ENCODE results near the gene STARD10. TPM values are rescaled to one million over a fixed set of nuclear protein-coding genes. Genes with fewer than 3 reads are reported as not detected.

STARD10 gene
- total RNA-seq, 1 experiment from 2014 or later = 10.8 TPM

DNA sequence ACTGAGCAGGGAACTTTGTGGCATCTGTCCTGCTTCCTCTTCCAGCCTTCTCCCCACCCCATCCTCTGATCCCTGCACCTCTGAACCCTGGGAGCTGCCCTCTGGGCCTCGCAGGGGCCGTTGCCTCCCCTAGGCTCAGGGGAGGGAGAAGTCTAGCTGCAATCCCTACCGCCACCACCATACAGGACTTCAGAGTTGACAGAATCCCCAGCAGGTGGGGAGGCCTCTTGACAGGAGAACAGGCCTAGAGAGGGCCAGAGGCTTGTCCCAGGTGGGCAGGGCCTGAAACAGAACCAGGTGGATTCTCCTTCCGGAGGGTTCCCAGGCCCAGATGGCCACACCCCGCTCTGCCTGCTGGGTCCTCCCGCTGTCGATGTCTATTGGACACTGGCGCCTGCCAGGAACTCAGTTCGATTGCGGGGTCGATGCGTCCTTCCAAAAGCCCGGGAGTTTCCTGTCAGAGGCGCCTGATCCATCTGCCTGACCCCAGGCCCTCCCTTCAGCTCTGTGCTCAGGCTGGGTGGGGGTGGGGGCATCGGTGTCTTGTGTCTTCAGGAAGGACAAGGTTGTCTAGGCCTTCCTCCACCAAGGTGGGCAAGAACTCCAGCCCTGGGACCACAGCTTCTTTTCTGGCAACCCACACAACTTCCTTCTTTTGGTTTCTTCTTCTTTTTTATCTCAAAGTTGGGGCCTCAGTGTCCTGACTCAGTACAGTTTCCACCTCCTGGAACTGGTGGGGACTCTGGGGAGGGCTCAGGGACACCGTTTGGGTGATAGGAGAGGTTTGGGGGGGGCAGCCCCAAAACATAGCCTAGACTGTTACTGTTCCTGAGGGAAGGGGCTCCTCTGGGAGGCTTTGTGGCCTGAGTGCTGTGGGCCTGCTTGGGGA is 6.4 kb downstream of the STARD10 start:
- Histone ChIP-seq H3K4me3 (no peak overlapping the region), H3K27ac (no peak overlapping the region), H3K9me3 (replicated peaks) (no peaks in the 10 kb centered on the region), H3K36me3 (no peaks in the 10 kb centered on the region), H3K27me3 (replicated peaks) (no peaks in the 10 kb centered on the region), H3K4me1 (replicated peaks) (peaks cover 6% of the 10 kb centered on the region; the same call in 1 of the 2 replicates)
- no peak for DNase-seq (ENCODE audit: low read depth in 1 of 2, low spot score in 2 of 2)

GRCh38 chr11:72786305-72787215 is 7.3 kb downstream of the STARD10 start:
- peaks cover 6% of the 10 kb centered on the region; the same call in 1 of the 2 replicates for H3K4me1 ChIP-seq (replicated peaks)
- no peaks in the 10 kb centered on the region for H3K36me3 ChIP-seq
- no peaks in the 10 kb centered on the region for H3K9me3 ChIP-seq (replicated peaks)
- no peak overlapping the region for H3K27ac ChIP-seq
- DNase-seq (ENCODE audit: low read depth in 1 of 2, low spot score in 2 of 2) = no peak
- H3K4me3 ChIP-seq = no peak overlapping the region
- H3K27me3 ChIP-seq (replicated peaks) = no peaks in the 10 kb centered on the region

DNA sequence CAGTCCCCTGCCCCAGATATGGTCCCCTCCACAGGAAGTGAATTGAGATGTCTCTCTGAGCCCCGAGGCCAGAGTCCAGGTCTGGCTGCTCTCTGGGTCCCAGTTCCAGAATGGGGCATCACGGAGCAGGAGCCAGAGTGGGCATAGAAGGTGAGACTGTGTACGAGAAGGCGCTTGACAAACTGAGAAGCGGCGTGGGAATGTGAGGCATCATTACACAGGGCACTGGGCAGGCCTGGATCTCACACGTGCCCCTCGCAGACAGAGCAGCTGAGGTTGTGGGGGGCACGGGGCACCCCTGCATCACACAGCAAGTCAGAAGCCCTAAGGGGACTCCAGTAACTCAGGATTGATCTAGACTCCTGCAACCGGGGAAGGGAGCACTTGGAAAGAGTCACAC is 9.2 kb downstream of the STARD10 start:
- Histone ChIP-seq H3K27me3 (replicated peaks) (no peaks in the 10 kb centered on the region), H3K27ac (no peak overlapping the region), H3K9me3 (replicated peaks) (no peaks in the 10 kb centered on the region), H3K4me3 (no peak overlapping the region), H3K4me1 (replicated peaks) (peaks cover 2% of the 10 kb centered on the region; the same call in 1 of the 2 replicates), H3K36me3 (no peaks in the 10 kb centered on the region)
- DNase-seq (ENCODE audit: low read depth in 1 of 2, low spot score in 2 of 2) = no peak

DNA sequence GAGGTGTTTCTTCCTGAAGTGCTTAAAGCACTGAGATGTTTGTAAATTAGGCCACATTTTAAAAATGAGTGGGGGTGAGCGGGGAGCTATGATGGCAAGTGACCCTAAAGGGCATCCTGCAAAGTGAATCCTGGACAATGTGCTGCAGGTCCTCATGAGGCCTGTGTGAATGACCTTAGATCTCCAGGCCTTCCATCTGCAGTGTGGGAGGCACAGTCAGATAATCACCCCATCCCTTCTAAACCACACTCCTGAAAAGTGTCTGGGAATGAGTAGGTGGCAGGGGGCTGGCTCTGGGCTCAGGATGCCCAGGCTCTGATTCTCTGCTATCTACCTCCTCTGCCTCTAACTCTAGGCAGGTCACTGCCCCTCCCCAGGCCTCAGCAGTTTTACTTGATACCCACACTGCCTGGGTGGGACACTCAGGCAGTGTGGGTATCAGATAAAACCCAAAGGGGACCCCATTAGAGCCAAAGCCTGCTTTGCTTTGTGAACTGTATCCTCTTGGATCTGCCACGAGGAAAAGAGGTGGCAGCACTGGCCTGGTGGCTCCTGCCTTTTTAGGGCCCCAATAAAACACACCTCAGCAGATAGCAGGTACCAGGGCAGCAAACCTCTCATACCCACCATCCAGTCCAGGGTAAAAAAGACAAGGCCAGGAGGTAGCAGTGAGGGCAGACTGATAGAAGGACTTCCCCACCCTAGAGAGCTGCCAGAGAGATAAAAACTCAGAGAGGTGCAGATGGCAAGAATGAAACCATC is 10.5 kb downstream of the STARD10 start:
- Histone ChIP-seq H3K9me3 (replicated peaks) (no peaks in the 10 kb centered on the region), H3K4me3 (no peak overlapping the region), H3K27me3 (replicated peaks) (no peaks in the 10 kb centered on the region), H3K4me1 (replicated peaks) (no peaks in the 10 kb centered on the region), H3K27ac (no peak overlapping the region), H3K36me3 (no peaks in the 10 kb centered on the region)
- no peak for DNase-seq (ENCODE audit: low read depth in 1 of 2, low spot score in 2 of 2)

DNA sequence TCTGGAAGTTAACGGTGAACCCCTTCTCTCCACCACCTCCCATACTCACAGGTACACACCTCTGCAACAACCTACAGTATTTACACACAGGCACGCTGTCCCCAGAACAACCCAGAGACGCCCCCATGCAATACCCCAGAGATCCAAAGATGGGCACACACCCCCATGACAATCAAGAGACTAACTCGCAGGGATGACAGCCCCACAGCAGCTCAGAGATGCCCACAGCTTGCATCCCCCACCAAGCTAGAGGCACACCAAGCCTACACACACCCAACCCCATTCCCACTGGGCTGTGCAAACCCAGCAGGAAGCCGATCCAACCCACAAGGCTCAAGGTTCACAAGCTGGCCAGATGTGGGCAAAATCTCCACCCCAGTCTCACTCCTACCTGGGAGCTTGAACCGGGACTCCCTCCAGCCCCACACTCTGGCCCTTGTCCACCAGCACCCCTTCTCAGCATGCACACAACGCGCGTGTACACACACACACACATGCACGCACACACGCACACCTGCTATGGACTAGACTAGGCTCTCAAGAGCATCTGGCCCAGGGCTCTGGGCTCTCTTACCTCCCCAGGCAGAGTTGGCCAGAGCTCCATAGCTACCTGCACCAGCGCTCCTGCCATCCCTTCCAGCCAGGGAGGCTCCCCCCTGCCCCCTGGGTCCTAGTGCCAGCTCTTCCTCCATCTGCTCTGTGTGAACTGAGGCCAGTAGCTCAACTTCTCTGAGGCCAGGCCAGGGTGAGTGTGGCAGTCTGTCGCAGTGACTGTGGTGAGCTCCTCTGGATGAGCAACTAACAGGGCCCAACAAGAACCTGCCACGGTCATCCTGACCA is 11.5 kb downstream of the STARD10 start:
- Histone ChIP-seq H3K9me3 (replicated peaks) (no peaks in the 10 kb centered on the region), H3K4me1 (replicated peaks) (no peaks in the 10 kb centered on the region), H3K36me3 (no peaks in the 10 kb centered on the region), H3K27ac (no peak overlapping the region), H3K4me3 (no peak overlapping the region; the same call in 1 of the 2 replicates), H3K27me3 (replicated peaks) (no peaks in the 10 kb centered on the region)
- DNase-seq (ENCODE audit: low read depth in 1 of 2, low spot score in 2 of 2) = no peak

- H3K4me1 ChIP-seq (replicated peaks) = no peaks in the 10 kb centered on the region
- peak overlapping the region; percentile 35 for H3K4me3 ChIP-seq
- H3K9me3 ChIP-seq (replicated peaks) = no peaks in the 10 kb centered on the region
- no peaks in the 10 kb centered on the region for H3K36me3 ChIP-seq
- H3K27ac ChIP-seq = no peak overlapping the region
- no peaks in the 10 kb centered on the region for H3K27me3 ChIP-seq (replicated peaks)
- DNase-seq (ENCODE audit: low read depth in 1 of 2, low spot score in 2 of 2) = no peak
These were observed 12.3 kb downstream of the STARD10 start for GRCh38 chr11:72781313-72782080.

- Histone ChIP-seq H3K27me3 (replicated peaks) (no peaks in the 10 kb centered on the region), H3K4me1 (replicated peaks) (no peaks in the 10 kb centered on the region), H3K9me3 (replicated peaks) (no peaks in the 10 kb centered on the region), H3K4me3 (peak overlapping the region; percentile 35; the same call in 1 of the 2 replicates), H3K36me3 (no peaks in the 10 kb centered on the region), H3K27ac (no peak overlapping the region)
- no peak for DNase-seq (ENCODE audit: low read depth in 1 of 2, low spot score in 2 of 2)
These were observed 12.9 kb downstream of the STARD10 start for GRCh38 chr11:72781063-72781312.

DNA sequence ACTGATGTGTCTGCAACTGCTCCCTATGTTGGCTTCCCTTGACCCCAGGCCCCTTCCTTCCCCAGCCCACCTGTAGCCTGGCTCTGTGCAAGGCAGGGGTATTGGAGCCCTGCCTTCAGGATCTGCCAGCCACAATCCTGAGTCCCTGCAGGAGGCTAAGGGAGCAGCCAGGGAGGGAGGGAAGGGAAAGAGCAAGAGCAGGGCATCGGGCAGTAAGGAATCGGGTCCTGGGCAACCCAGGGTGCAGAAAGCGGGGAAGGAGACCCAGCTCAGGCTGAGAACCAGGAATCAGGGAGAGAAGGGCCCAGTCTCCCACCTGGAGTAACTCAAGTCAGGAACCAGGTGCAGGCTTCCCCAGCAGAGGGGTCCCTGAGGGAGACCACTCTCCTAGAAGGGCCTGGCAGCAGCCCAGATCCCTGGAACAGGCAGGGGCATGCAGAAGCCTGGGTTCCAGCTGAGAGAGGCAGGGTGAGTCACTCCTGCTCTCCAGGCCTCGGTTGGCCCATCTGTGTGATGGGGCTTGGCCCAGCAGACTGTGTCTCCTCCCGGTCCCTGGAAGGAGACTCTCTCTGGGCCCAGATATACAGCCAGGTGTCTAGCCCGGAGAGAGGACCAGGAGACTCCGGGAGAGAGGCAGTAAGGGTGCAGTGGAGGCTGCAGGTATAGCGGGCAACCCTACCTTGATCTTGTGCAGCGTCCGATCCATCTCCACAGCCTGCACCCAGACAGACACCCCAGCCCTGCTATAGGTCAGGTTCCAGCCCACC is 13.4 kb downstream of the STARD10 start:
- H3K9me3 ChIP-seq (replicated peaks) = no peaks in the 10 kb centered on the region
- H3K27ac ChIP-seq = no peak overlapping the region
- H3K27me3 ChIP-seq (replicated peaks) = no peaks in the 10 kb centered on the region
- no peak overlapping the region for H3K4me3 ChIP-seq
- DNase-seq (ENCODE audit: low read depth in 1 of 2, low spot score in 2 of 2) = no peak
- no peaks in the 10 kb centered on the region for H3K36me3 ChIP-seq
- no peaks in the 10 kb centered on the region for H3K4me1 ChIP-seq (replicated peaks)

- Histone ChIP-seq H3K9me3 (replicated peaks) (no peaks in the 10 kb centered on the region), H3K36me3 (no peaks in the 10 kb centered on the region), H3K27me3 (replicated peaks) (no peaks in the 10 kb centered on the region), H3K27ac (no peak overlapping the region), H3K4me1 (replicated peaks) (no peaks in the 10 kb centered on the region), H3K4me3 (no peak overlapping the region)
- DNase-seq (ENCODE audit: low read depth in 1 of 2, low spot score in 2 of 2) = no peak
These were observed 14.2 kb downstream of the STARD10 start for GRCh38 chr11:72779495-72780128.

DNA sequence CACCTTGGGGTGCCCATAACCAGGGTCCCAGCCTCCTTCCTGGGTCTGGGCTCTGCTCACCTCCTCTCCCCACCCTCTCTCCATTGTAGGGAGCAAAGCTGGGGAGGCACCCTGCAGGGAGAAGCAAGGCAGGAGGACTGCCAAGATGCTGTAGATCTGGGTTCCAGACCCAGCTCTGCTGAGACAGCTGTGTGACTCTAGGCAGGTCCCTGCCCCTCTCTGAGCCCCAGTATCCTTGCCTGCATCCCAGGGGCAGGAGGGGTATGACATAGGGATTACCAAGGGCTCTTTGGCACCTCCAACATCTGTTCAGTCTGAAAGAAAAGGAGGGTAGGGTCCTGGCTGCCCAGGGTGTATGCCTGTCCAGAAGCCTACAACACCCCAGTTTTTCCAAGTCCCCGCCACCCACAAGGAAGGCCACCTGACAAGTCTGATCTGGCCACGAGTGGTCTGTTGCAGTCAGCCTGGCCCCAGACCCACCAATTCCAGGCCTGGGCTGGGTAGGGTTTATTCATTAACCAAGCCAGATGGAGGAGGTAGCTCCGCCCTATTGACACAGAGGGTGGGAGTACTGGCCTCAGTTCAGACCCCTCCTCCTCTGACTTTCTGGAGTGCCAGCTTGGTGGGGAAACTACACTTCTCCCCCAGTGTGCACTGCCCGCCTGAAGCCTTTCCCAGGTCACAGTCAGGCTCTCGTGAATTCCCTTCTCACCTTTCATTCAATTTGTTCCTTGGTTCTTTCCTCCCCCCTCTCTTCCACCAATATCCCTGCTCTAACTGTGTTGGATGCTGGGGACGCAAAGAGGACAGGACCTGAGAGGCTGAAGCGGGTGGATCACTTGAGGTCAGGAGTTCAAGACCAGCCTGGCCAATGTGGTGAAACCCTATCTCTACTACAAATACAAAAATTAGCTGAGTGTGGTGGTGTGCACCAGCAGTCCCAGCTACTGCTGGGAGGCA is 15.0 kb downstream of the STARD10 start:
- H3K27me3 ChIP-seq (replicated peaks) = no peaks in the 10 kb centered on the region
- H3K27ac ChIP-seq = no peak overlapping the region
- H3K4me3 ChIP-seq = no peak overlapping the region
- no peak for DNase-seq (ENCODE audit: low read depth in 1 of 2, low spot score in 2 of 2)
- H3K36me3 ChIP-seq = no peaks in the 10 kb centered on the region
- H3K4me1 ChIP-seq (replicated peaks) = no peaks in the 10 kb centered on the region
- H3K9me3 ChIP-seq (replicated peaks) = no peaks in the 10 kb centered on the region
